Muscle of leg (tissue), 11 donors: ENCODE measurements around the gene PRKAR1B. TPM values are rescaled to one million over a fixed set of nuclear protein-coding genes. Genes with fewer than 3 reads are reported as not detected.

Experiments used
- DNase-seq: peaks from one replicate; pipeline ENCODE4 v3.0.0; 2013
- H3K27ac ChIP-seq: one replicate; pipeline ENCODE4 v1.5.1; 2013; ENCODE audit warnings: mild to moderate bottlenecking, low read length, control low read depth
- H3K27me3 ChIP-seq: one replicate; pipeline ENCODE4 v1.6.1; 2013; ENCODE audit warnings: low read length; ENCODE audit not compliant: control insufficient read depth, insufficient read depth
- H3K36me3 ChIP-seq: one replicate; pipeline ENCODE4 v1.6.1; 2013; ENCODE audit warnings: low read length; ENCODE audit not compliant: control insufficient read depth, insufficient read depth
- H3K4me1 ChIP-seq: one replicate; pipeline ENCODE4 v1.6.1; 2013; ENCODE audit warnings: low read length; ENCODE audit not compliant: control insufficient read depth, insufficient read depth
- H3K4me3 ChIP-seq: one replicate; pipeline ENCODE4 v1.5.1; 2013; ENCODE audit warnings: low read length, control low read depth
- H3K9me3 ChIP-seq: replicated peaks from 2 replicates; pipeline ENCODE4 v1.6.1; 2013; ENCODE audit warnings: low read depth, low read length; ENCODE audit not compliant: control insufficient read depth
- WGBS: methylation state at CpG from one replicate; pipeline ENCODE4 v1.1.5; 2013; ENCODE audit warnings: missing lambda C conversion rate; ENCODE audit not compliant: insufficient coverage; 5-methylcytosine and 5-hydroxymethylcytosine counted together
- polyA plus RNA-seq, 8 donors: library from polyadenylated mRNA; unstranded; fragments of 120-200 nt; gene quantifications; one replicate each; pipeline versions ENCODE4 v1.2.1 to v1.2.3, GENCODE V29; 2013; ENCODE audit warnings: inconsistent platforms in 1 of 8, low replicate concordance in 1 of 8; ENCODE audit not compliant: insufficient read length in 8 of 8, insufficient read depth in 1 of 8
- total RNA-seq: library from RNA; stranded (reverse); fragments of 120-200 nt; gene quantifications from one replicate; pipeline ENCODE4 v1.2.4, GENCODE V29; 2013

Gene PRKAR1B
- total and polyA plus RNA-seq, 9 donors: 23.1 to 45.4 (median 35.0) TPM

DNA sequence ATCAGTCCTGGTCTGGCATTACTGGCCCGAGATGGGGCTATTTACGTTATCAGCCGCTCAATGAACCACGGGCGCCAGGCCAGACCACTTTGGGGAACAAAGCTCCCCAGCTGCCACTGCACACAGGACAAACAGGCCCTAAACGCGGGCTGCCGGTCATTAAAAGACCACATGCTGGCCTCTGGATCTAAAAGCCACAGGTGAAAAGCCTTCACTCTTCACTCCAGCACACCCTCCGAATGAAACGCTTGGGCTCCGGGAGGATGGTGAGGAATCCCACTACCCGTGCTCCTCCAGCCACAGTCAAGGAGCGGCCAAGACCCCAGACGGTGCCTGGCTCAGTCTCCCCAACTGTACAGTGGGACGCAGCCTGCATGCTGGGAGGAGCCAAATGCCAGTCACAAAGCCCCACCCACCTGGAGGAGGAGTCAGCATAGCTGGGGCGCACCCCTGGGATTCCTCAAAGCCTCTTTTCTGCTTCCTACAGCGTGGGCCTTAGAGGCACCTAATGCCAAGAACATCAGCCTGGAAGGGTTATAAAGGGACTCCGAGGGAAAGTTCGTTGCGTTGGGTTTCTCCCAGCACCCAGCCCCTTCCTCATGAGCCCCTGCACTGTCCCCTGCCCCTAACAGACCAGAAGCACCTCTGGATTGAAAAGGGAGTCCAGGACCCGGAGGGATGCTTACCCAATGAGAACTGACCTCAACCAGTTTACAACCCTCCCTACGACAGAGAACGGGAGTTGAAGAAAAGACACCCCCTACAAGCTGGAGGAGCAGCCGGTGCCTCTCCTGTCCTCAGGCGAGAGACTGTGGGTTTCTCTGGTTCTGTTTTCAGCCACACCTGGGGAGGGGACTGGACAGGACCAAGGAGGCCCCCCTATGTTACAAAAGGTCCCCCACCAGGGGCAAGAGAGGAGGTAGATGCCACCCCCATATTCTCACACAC, 212.2 kb downstream of the PRKAR1B start:
- Histone ChIP-seq H3K27me3 (peaks cover 26% of the 10 kb centered on the region), H3K27ac (no peak overlapping the region), H3K9me3 (no peaks in the 10 kb centered on the region), H3K4me1 (peaks cover 52% of the 10 kb centered on the region), H3K36me3 (peaks cover 36% of the 10 kb centered on the region), H3K4me3 (no peak overlapping the region)
- peak; percentile 25 for DNase-seq
- WGBS: 42% methylated on average over 15 of the region's 25 CpGs

DNA sequence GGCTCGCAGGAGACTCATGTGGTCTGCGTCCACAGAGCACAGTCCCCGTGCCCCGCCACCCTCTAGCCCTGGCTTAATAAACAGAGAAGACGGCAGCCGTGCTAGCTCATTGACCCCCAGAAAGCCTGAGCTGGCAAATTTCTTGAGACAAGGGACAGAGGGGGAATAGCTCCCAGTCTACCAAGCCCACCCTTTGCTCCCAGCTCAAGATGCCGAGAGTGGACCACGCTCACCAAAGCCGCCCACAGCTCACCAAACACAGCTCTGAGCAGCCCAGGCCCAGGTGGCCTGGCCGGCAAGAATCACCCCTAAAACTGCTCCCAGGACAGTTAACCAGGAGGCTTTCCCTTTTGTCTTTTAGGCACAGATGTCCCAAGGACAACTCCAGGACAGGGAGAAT, 212.8 kb downstream of the PRKAR1B start:
- H3K4me3 ChIP-seq: no peak overlapping the region
- 82% methylated on average over 10 of the region's 10 CpGs for WGBS

DNA sequence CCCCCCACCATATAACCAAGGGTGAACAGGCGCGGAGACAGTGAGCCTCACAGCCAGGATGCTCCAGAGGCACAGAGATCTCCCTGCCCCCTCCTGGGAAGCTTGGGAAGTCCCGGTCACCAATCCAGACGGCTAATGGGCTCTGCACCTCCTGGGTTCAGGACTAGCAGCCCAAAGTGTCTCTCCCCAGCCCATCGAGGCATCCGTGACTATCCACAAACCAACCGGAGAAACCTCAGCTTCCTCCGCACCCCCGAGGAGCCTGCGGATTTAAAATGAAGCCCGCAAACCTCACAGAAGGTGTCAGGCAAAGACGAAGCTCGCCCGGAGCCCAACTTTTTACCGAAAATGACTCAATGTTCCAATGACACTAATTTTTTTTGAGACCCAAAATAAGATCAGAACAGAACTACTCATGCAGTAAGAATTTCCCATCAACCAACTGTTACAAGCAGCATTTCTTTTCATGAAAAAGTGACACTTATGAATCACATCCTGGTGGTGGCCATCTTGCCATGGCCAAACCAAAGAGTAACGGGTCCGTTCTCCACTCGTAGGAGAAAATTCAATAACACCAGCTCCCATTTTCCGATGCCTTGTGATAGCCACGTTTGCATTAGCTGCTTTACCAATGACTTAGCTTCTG, 213.4 kb downstream of the PRKAR1B start:
- Histone ChIP-seq H3K27me3 (peaks cover 23% of the 10 kb centered on the region), H3K4me1 (peaks cover 52% of the 10 kb centered on the region), H3K4me3 (no peak overlapping the region), H3K9me3 (no peaks in the 10 kb centered on the region), H3K36me3 (peaks cover 49% of the 10 kb centered on the region), H3K27ac (no peak overlapping the region)
- 80% methylated on average over 18 of the region's 20 CpGs for WGBS
- no peak for DNase-seq

More for the DNA sequence above, 212.8 kb downstream of the PRKAR1B start:
- peaks cover 43% of the 10 kb centered on the region for H3K36me3 ChIP-seq
- H3K27me3 ChIP-seq: peaks cover 26% of the 10 kb centered on the region
- H3K9me3 ChIP-seq: no peaks in the 10 kb centered on the region
- DNase-seq: no peak
- peaks cover 52% of the 10 kb centered on the region for H3K4me1 ChIP-seq
- no peak overlapping the region for H3K27ac ChIP-seq

DNA sequence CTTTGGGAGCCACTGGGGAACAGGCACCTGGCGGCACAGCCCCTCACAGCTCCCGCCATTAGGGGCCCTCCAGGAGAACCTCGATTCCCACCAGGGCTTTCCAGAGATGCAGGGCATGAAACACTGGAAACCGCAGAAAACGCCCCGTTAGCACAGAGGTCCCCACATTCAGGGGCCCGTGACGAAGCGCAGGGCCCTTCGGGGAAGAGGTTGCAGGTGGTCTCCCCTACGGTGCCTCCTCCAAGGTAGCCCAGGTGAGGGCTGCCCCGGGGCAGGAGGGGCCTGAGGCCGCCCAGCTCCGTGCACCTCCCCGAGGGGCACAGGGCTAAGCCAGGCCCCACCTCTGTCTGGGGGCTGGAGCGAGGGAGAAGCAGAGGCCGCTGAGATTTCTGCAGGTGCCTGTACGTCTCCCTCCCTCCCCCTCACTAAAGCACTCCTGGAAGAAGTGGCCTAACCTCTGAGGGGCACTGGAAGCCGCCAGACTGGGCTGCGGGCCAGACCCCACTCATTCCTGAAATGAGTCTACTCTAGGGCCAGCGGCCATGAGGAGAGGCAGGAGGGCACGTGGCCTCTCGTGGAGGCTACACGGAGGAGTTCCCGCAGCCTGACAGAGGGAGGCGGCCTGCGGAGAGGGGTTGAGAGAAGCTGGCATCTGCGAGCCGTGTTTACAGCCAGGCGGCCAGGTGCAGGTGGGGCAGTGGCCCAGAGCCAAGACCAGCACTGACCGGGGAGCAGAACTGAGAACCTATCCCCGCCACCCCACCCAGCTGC, 214.4 kb downstream of the PRKAR1B start:
- H3K4me3 ChIP-seq: no peak overlapping the region
- peaks cover 15% of the 10 kb centered on the region for H3K27me3 ChIP-seq
- no peaks in the 10 kb centered on the region for H3K9me3 ChIP-seq
- H3K4me1 ChIP-seq: peaks cover 48% of the 10 kb centered on the region
- H3K27ac ChIP-seq: no peak overlapping the region
- H3K36me3 ChIP-seq: peaks cover 58% of the 10 kb centered on the region
- DNase-seq: no peak
- 68% methylated on average over 27 of the region's 32 CpGs for WGBS

DNA sequence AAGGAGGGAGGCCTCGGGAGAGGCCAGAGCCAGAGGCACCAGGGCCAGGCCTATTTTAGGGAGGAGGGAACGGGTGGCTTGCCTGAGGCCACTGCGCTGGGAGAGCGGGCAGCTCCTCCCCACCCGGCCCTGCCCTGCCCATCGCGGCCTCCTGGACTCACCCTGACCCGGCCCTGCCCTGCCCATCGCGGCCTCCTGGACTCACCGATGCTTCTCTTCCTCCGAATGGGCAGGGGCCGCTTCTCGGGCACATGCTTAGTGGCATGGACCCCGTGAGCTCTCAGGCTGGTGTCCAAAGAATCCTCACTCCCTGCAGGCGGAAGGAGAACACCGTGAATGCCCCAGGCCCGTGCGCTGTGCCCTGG, 215.0 kb downstream of the PRKAR1B start:
- H3K27ac ChIP-seq: no peak overlapping the region
- H3K4me1 ChIP-seq: peaks cover 45% of the 10 kb centered on the region
- DNase-seq: no peak
- H3K9me3 ChIP-seq: no peaks in the 10 kb centered on the region
- peaks cover 64% of the 10 kb centered on the region for H3K36me3 ChIP-seq
- no peak overlapping the region for H3K4me3 ChIP-seq
- WGBS: 86% methylated on average over 19 of the region's 19 CpGs
- H3K27me3 ChIP-seq: peaks cover 12% of the 10 kb centered on the region

DNA sequence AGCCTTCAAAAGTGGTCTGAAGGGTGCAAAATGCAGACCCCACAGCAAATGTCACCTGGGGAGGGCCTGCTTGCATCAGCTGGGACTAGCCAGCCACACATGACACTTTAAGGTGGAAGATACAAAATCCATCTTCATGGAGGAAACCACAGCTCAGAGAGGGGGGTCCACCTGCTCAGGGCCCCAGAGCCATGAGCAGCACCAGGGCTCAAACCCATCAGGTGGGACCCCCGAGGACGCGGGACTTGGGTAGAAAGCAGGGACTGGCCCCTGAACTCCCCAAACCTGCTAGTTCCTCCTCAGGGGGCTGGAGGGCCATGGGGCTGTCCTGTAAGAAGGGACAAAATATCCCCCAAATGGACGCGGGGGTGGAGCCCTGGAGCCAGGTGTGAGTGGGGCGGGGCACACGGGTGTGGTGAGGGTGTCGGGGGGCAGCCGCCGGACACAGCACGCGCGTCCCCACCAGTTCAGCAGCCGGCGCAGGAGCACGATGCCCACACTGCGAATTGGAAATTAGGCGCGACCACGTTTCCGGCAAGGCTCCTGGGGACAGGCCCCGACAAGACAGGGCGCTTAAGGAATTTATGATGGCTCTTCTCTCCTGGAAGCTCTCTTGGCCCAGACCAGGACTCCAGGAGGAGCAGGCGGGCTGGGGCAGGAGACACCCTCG, 215.5 kb downstream of the PRKAR1B start:
- Histone ChIP-seq H3K27ac (no peak overlapping the region), H3K9me3 (no peaks in the 10 kb centered on the region), H3K27me3 (peaks cover 11% of the 10 kb centered on the region), H3K4me1 (peaks cover 43% of the 10 kb centered on the region), H3K4me3 (no peak overlapping the region), H3K36me3 (peaks cover 70% of the 10 kb centered on the region)
- 84% methylated on average over 22 of the region's 25 CpGs for WGBS
- no peak for DNase-seq

DNA sequence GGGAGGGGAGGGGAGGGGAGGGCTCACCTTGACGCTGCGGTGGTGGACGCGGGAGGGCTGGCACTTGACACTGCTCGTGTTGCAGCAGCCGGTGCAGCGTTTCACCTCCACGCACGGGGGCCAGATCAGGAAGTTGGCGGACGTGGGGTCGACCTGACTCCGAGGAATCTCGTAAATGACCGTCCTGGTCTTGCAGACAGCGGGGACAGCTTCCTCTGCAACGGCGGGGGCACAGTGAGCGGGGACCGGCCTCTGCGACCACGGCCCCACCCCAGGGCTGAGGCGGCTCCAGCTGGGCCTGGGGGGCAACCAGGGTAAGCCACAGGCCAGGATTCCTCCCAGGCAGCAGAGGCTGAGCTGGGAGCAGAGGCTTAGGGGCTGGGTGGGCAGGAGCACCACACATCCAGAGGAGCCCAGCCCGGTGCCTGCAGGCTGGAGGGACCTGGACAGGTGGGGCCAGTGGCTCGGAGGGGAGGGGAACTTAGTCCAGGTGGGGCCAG, 216.2 kb downstream of the PRKAR1B start:
- Histone ChIP-seq H3K4me1 (peaks cover 36% of the 10 kb centered on the region), H3K4me3 (no peak overlapping the region), H3K36me3 (peaks cover 75% of the 10 kb centered on the region), H3K27ac (no peak overlapping the region), H3K9me3 (no peaks in the 10 kb centered on the region), H3K27me3 (peaks cover 10% of the 10 kb centered on the region)
- 56% methylated on average over 21 of the region's 25 CpGs for WGBS
- no peak for DNase-seq

DNA sequence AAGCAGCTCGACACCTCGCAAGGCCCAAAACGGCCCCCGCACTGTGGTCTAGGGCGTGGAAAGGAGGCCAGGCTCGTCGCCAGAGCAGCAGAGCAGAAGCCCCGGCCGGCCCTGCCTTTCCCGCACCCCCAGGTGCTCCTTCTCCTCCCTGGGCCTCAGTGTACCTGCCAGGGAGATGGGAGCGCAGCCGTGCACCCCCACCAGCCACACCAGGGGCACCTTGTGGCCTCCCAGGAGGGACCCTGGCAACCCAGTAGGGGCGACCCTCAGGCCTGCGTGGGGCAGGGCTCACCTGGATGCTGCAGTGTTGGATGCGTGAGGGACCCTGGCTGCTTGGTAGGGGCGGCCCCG, 217.0 kb downstream of the PRKAR1B start:
- no peak for DNase-seq
- Histone ChIP-seq H3K36me3 (peaks cover 74% of the 10 kb centered on the region), H3K27me3 (peaks cover 8% of the 10 kb centered on the region), H3K9me3 (no peaks in the 10 kb centered on the region), H3K4me3 (no peak overlapping the region), H3K4me1 (peaks cover 33% of the 10 kb centered on the region), H3K27ac (no peak overlapping the region)
- WGBS: 51% methylated on average over 12 of the region's 17 CpGs

DNA sequence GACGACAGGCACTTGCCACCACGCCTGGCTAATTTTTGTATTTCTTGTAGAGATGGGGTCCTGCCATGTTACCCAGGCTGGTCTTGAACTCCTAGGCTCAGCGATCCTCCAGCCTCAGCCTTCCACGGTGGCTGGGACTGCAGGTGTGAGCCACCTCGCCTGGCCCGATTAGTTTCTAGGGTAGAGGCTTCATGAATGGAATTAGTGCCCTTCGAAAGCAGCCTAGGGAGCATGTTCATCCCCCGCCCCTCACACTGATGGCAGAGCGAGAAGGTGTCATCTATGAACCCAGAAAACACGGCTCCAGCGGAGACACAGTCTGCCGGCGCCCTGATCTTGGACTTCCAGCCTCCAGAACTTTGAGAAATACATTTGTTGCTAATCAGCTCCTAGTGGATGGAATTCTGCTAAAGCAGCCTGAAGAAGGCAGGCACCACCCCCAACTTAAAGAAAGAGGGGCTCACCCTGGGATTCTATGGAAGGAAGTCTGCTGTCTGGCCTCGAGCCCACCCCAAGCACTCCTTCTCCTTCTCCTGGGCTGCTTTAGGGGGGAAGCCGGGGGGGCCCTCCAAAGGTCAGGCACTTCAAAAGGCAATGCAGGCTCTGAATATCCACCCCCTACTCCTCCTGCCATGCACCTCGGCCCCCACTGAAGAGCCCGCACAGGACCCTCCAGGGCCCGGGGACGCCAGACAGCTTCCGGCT, 217.5 kb downstream of the PRKAR1B start:
- WGBS: 73% methylated on average over 14 of the region's 20 CpGs
- no peak for DNase-seq
- no peak overlapping the region for H3K27ac ChIP-seq
- H3K9me3 ChIP-seq: no peaks in the 10 kb centered on the region
- H3K27me3 ChIP-seq: peaks cover 5% of the 10 kb centered on the region
- no peak overlapping the region for H3K4me3 ChIP-seq
- H3K36me3 ChIP-seq: peaks cover 69% of the 10 kb centered on the region
- H3K4me1 ChIP-seq: peaks cover 31% of the 10 kb centered on the region
